Neural progenitor cell (in vitro differentiated cells): ENCODE data around the gene SEZ6L. TPM values are rescaled to one million over a fixed set of nuclear protein-coding genes. Genes with fewer than 3 reads are reported as not detected.

Experiments used
- DNase-seq: peaks from one replicate; pipeline ENCODE4 v3.0.0-alpha.2; 2016; ENCODE audit warnings: low spot score
- H2AFZ ChIP-seq: fragments of 200-600 bp; sonication (generic); replicated peaks from 2 replicates; pipeline ENCODE4 v1.6.1; 2016; ENCODE audit warnings: antibody characterized with exemption
- H3F3A ChIP-seq: fragments of 200-600 bp; sonication (generic); 2 replicates; pipeline ENCODE4 v1.6.1; 2016; ENCODE audit warnings: antibody characterized with exemption, low read depth
- H3K27ac ChIP-seq: fragments of 200-600 bp; sonication (generic); 2 replicates; pipeline ENCODE4 v1.5.1; 2016; ENCODE audit warnings: mild to moderate bottlenecking
- H3K27me3 ChIP-seq: fragments of 200-600 bp; sonication (generic); 2 replicates; pipeline ENCODE4 v1.6.1; 2016; ENCODE audit warnings: mild to moderate bottlenecking, moderate library complexity
- H3K36me3 ChIP-seq: fragments of 200-600 bp; sonication (generic); 2 replicates; pipeline ENCODE4 v1.5.1; 2016
- H3K4me1 ChIP-seq: fragments of 200-600 bp; sonication (generic); 2 replicates; pipeline ENCODE4 v1.6.1; 2016; ENCODE audit warnings: mixed run types
- H3K4me2 ChIP-seq: fragments of 200-600 bp; sonication (generic); 2 replicates; pipeline ENCODE4 v1.6.1; 2016
- H3K4me3 ChIP-seq: fragments of 200-600 bp; sonication (generic); 2 replicates; pipeline ENCODE4 v1.5.1; 2016
- H3K79me2 ChIP-seq: fragments of 200-600 bp; sonication (generic); 2 replicates; pipeline ENCODE4 v1.6.1; 2016; ENCODE audit warnings: low read depth
- H3K9ac ChIP-seq: fragments of 200-600 bp; sonication (generic); 2 replicates; pipeline ENCODE4 v1.6.1; 2016
- H3K9me3 ChIP-seq: fragments of 200-600 bp; sonication (generic); 2 replicates; pipeline ENCODE4 v1.5.1; 2016; ENCODE audit warnings: low read depth
- H4K20me1 ChIP-seq: fragments of 200-600 bp; sonication (generic); 2 replicates; pipeline ENCODE4 v1.6.1; 2016; ENCODE audit warnings: low read depth
- H3K27ac Mint-ChIP-seq: 3 replicates; pipeline ENCODE4 v1.8.0; 2021; ENCODE audit warnings: mixed read lengths
- H3K27me3 Mint-ChIP-seq: 2 replicates; pipeline ENCODE4 v1.8.0; 2022; ENCODE audit warnings: low read depth, mild to moderate bottlenecking, inconsistent platforms, moderate library complexity, mixed read lengths; ENCODE audit not compliant: insufficient read depth
- H3K36me3 Mint-ChIP-seq: 3 replicates; pipeline ENCODE4 v1.8.0; 2021; ENCODE audit warnings: mixed read lengths
- H3K4me1 Mint-ChIP-seq: 3 replicates; pipeline ENCODE4 v1.8.0; 2021; ENCODE audit warnings: mixed read lengths
- H3K4me3 Mint-ChIP-seq: 3 replicates; pipeline ENCODE4 v1.8.0; 2021; ENCODE audit warnings: mild to moderate bottlenecking, moderate library complexity, mixed read lengths
- H3K9me3 Mint-ChIP-seq: 3 replicates; pipeline ENCODE4 v1.8.0; 2020; ENCODE audit warnings: mixed read lengths
- EZH2 ChIP-seq: fragments of 200-600 bp; sonication (generic); IDR thresholded peaks from 2 replicates; pipeline ENCODE4 v1.6.1; 2017; ENCODE audit warnings: antibody characterized with exemption, mild to moderate bottlenecking, moderate library complexity
- EZH2phosphoT487 ChIP-seq: fragments of 200-600 bp; sonication (generic); IDR thresholded peaks from 2 replicates; pipeline ENCODE4 v1.6.1; 2017; ENCODE audit warnings: antibody characterized with exemption
- total RNA-seq: library from RNA; depleted of rRNA; stranded (reverse); fragments of >200 nt; gene quantifications from 2 replicates; pipeline ENCODE4 v1.2.3, GENCODE V29; 2015; ENCODE audit warnings: low replicate concordance
- TF ChIP-seq, protein P1 (sequence below): fragments of 200-600 bp; sonication (generic); IDR thresholded peaks from 2 replicates; pipeline ENCODE4 v1.5.1; 2017; ENCODE audit warnings: antibody characterized with exemption, mild to moderate bottlenecking

The SEZ6L gene
- total RNA-seq, 1 donor from 2014 or later: 0.22 TPM

GRCh38 chr22:26238596-26238995 lies 69.3 kb downstream of the SEZ6L start:
- H3K36me3 ChIP-seq: no peaks in the 10 kb centered on the region
- Mint-ChIP-seq H3K27me3 (peaks cover 15% of the 10 kb centered on the region), H3K4me1 (peaks cover 12% of the 10 kb centered on the region)

GRCh38 chr22:26239581-26239980 lies 70.3 kb downstream of the SEZ6L start:
- Histone ChIP-seq H4K20me1 (no peaks in the 10 kb centered on the region), H2AFZ (no peak overlapping the region), H3K27me3 (peaks cover 54% of the 10 kb centered on the region), H3K79me2 (no peaks in the 10 kb centered on the region), H3K4me1 (no peaks in the 10 kb centered on the region), H3K9me3 (no peaks in the 10 kb centered on the region), H3F3A (no peaks in the 10 kb centered on the region), H3K9ac (no peak overlapping the region), H3K27ac (no peak overlapping the region), H3K36me3 (no peaks in the 10 kb centered on the region), H3K4me3 (no peak overlapping the region), H3K4me2 (no peak overlapping the region)
- Mint-ChIP-seq H3K27me3 (peaks cover 12% of the 10 kb centered on the region), H3K27ac (no peak overlapping the region), H3K36me3 (no peaks in the 10 kb centered on the region), H3K9me3 (no peaks in the 10 kb centered on the region), H3K4me1 (peaks cover 12% of the 10 kb centered on the region), H3K4me3 (no peak overlapping the region)
- DNase-seq: no peak
- TF ChIP-seq, protein P1, sequence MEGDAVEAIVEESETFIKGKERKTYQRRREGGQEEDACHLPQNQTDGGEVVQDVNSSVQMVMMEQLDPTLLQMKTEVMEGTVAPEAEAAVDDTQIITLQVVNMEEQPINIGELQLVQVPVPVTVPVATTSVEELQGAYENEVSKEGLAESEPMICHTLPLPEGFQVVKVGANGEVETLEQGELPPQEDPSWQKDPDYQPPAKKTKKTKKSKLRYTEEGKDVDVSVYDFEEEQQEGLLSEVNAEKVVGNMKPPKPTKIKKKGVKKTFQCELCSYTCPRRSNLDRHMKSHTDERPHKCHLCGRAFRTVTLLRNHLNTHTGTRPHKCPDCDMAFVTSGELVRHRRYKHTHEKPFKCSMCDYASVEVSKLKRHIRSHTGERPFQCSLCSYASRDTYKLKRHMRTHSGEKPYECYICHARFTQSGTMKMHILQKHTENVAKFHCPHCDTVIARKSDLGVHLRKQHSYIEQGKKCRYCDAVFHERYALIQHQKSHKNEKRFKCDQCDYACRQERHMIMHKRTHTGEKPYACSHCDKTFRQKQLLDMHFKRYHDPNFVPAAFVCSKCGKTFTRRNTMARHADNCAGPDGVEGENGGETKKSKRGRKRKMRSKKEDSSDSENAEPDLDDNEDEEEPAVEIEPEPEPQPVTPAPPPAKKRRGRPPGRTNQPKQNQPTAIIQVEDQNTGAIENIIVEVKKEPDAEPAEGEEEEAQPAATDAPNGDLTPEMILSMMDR: no peak
- TF ChIP-seq EZH2: no peak
- TF ChIP-seq EZH2phosphoT487: no peak

More at GRCh38 chr22:26238596-26238995, 69.3 kb downstream of the SEZ6L start:
- Histone ChIP-seq H3K79me2 (no peaks in the 10 kb centered on the region), H3K4me1 (no peaks in the 10 kb centered on the region), H3K4me3 (no peak overlapping the region), H2AFZ (no peak overlapping the region), H3K27me3 (peaks cover 50% of the 10 kb centered on the region), H4K20me1 (no peaks in the 10 kb centered on the region), H3K9me3 (no peaks in the 10 kb centered on the region), H3K9ac (no peak overlapping the region), H3F3A (no peaks in the 10 kb centered on the region), H3K4me2 (no peak overlapping the region), H3K27ac (no peak overlapping the region)
- no peak overlapping the region for H3K4me3 Mint-ChIP-seq
- no peaks in the 10 kb centered on the region for H3K9me3 Mint-ChIP-seq
- no peaks in the 10 kb centered on the region for H3K36me3 Mint-ChIP-seq
- DNase-seq: no peak
- no peak for TF ChIP-seq EZH2phosphoT487
- TF ChIP-seq EZH2: no peak
- TF ChIP-seq, protein P1: no peak
- H3K27ac Mint-ChIP-seq: no peak overlapping the region

GRCh38 chr22:26241361-26241760 lies 72.1 kb downstream of the SEZ6L start:
- H3K4me3 Mint-ChIP-seq: no peak overlapping the region
- TF ChIP-seq, protein P1: no peak
- TF ChIP-seq EZH2phosphoT487 (no peak), EZH2 (no peak)
- no peaks in the 10 kb centered on the region for H3K36me3 Mint-ChIP-seq
- no peak overlapping the region for H3K4me2 ChIP-seq
- peaks cover 11% of the 10 kb centered on the region for H3K27me3 Mint-ChIP-seq
- no peaks in the 10 kb centered on the region for H3K79me2 ChIP-seq
- H3K9ac ChIP-seq: no peak overlapping the region
- no peak overlapping the region for H3K4me3 ChIP-seq
- no peaks in the 10 kb centered on the region for H3F3A ChIP-seq
- no peak overlapping the region for H3K27ac Mint-ChIP-seq
- H3K9me3 Mint-ChIP-seq: no peaks in the 10 kb centered on the region
- no peak overlapping the region for H2AFZ ChIP-seq
- H3K27ac ChIP-seq: no peak overlapping the region
- no peaks in the 10 kb centered on the region for H3K9me3 ChIP-seq
- peaks cover 53% of the 10 kb centered on the region for H3K27me3 ChIP-seq
- no peaks in the 10 kb centered on the region for H3K36me3 ChIP-seq
- DNase-seq: no peak
- no peaks in the 10 kb centered on the region for H3K4me1 ChIP-seq
- no peaks in the 10 kb centered on the region for H4K20me1 ChIP-seq
- peaks cover 6% of the 10 kb centered on the region for H3K4me1 Mint-ChIP-seq
